ENCODE measurements around the gene DROSHA. TPM values are rescaled to one million over a fixed set of nuclear protein-coding genes. Genes with fewer than 3 reads are reported as not detected.

DROSHA gene
- total RNA-seq, 3 donors from 2014 or later (not counting 1 experiment from before 2014, with no cell fraction given) = 44.9 to 55.9 (median 50.5) TPM

- 100% methylated on average over 1 of the region's 1 CpG for WGBS (ENCODE audit: insufficient coverage)
- DNase-seq (no peak), ATAC-seq (no peak)
- Histone ChIP-seq H3K27me3 (ENCODE audit: control insufficient read depth, insufficient read depth, low read length) (no peaks in the 10 kb centered on the region), H3K9me3 (ENCODE audit: control insufficient read depth, insufficient read depth, low read length) (no peaks in the 10 kb centered on the region), H3K4me1 (ENCODE audit: control insufficient read depth, insufficient read depth, low read length) (no peaks in the 10 kb centered on the region), H3K4me3 (ENCODE audit: low read length) (no peak overlapping the region), H3K36me3 (ENCODE audit: control insufficient read depth, insufficient read depth, low read length) (peaks cover 39% of the 10 kb centered on the region), H3K27ac (ENCODE audit: low read length) (no peak overlapping the region)
- H3K27me3 Mint-ChIP-seq (ENCODE audit: low read depth in 2 of 2) = no peaks in the 10 kb centered on the region
- intact Hi-C loops (cut with micrococcal nuclease) = no loop called here
- no peak overlapping the region for H3K27ac Mint-ChIP-seq
- H3K4me1 Mint-ChIP-seq = no peaks in the 10 kb centered on the region
- peaks cover 10% of the 10 kb centered on the region for H3K36me3 Mint-ChIP-seq
- no peak overlapping the region for H3K4me3 Mint-ChIP-seq
- peaks cover under 1% of the 10 kb centered on the region in 2 donors for H3K9me3 Mint-ChIP-seq
- no peak for TF ChIP-seq CTCF (IDR thresholded peaks at IDR 0.05)
Measured at GRCh38 chr5:31449962-31450361, 81.9 kb downstream of the DROSHA start.

GRCh38 chr5:31449174-31449573, 82.7 kb downstream of the DROSHA start:
- TF ChIP-seq CTCF (IDR thresholded peaks at IDR 0.05) = no peak
- H3K36me3 Mint-ChIP-seq = peaks cover 10% of the 10 kb centered on the region
- Histone ChIP-seq H3K27ac (ENCODE audit: low read length) (no peak overlapping the region), H3K4me1 (ENCODE audit: control insufficient read depth, insufficient read depth, low read length) (no peaks in the 10 kb centered on the region), H3K27me3 (ENCODE audit: control insufficient read depth, insufficient read depth, low read length) (no peaks in the 10 kb centered on the region), H3K9me3 (ENCODE audit: control insufficient read depth, insufficient read depth, low read length) (no peaks in the 10 kb centered on the region), H3K36me3 (ENCODE audit: control insufficient read depth, insufficient read depth, low read length) (peaks cover 43% of the 10 kb centered on the region), H3K4me3 (ENCODE audit: low read length) (no peak overlapping the region)
- no peaks in the 10 kb centered on the region for H3K27me3 Mint-ChIP-seq (ENCODE audit: low read depth in 2 of 2)
- H3K4me1 Mint-ChIP-seq = no peaks in the 10 kb centered on the region
- 99% methylated on average over 7 of the region's 7 CpGs for WGBS (ENCODE audit: insufficient coverage)
- ATAC-seq (no peak), DNase-seq (no peak)
- H3K4me3 Mint-ChIP-seq = no peak overlapping the region
- intact Hi-C loops (cut with micrococcal nuclease) = no loop called here
- no peak overlapping the region for H3K27ac Mint-ChIP-seq
- H3K9me3 Mint-ChIP-seq = no peaks in the 10 kb centered on the region

- no peak for TF ChIP-seq CTCF (IDR thresholded peaks at IDR 0.05)
- DNase-seq = no peak
- Histone ChIP-seq H3K27me3 (ENCODE audit: control insufficient read depth, insufficient read depth, low read length) (no peaks in the 10 kb centered on the region), H3K4me3 (ENCODE audit: low read length) (no peak overlapping the region), H3K4me1 (ENCODE audit: control insufficient read depth, insufficient read depth, low read length) (no peaks in the 10 kb centered on the region), H3K36me3 (ENCODE audit: control insufficient read depth, insufficient read depth, low read length) (peaks cover 36% of the 10 kb centered on the region), H3K9me3 (ENCODE audit: control insufficient read depth, insufficient read depth, low read length) (no peaks in the 10 kb centered on the region), H3K27ac (ENCODE audit: low read length) (no peak overlapping the region)
- no peak for ATAC-seq
- Mint-ChIP-seq H3K36me3 (peaks cover 10% of the 10 kb centered on the region), H3K4me3 (no peak overlapping the region), H3K27me3 (ENCODE audit: low read depth in 2 of 2) (no peaks in the 10 kb centered on the region), H3K9me3 (no peaks in the 10 kb centered on the region), H3K27ac (no peak overlapping the region), H3K4me1 (no peaks in the 10 kb centered on the region)
- 89% methylated on average over 4 of the region's 4 CpGs for WGBS (ENCODE audit: insufficient coverage)
- intact Hi-C loops (cut with micrococcal nuclease) = no loop called here
Measured at GRCh38 chr5:31445041-31445600, 86.8 kb downstream of the DROSHA start.

- Mint-ChIP-seq H3K27ac (no peak overlapping the region), H3K36me3 (peaks cover 10% of the 10 kb centered on the region), H3K27me3 (ENCODE audit: low read depth in 2 of 2) (no peaks in the 10 kb centered on the region), H3K9me3 (no peaks in the 10 kb centered on the region), H3K4me3 (no peak overlapping the region), H3K4me1 (peaks cover 0 to 6% of the 10 kb centered on the region in 2 donors)
- H3K9me3 ChIP-seq (ENCODE audit: control insufficient read depth, insufficient read depth, low read length) = no peaks in the 10 kb centered on the region
- DNase-seq (no peak), ATAC-seq (no peak)
- no peak for TF ChIP-seq CTCF (IDR thresholded peaks at IDR 0.05)
- H3K27me3 ChIP-seq (ENCODE audit: control insufficient read depth, insufficient read depth, low read length) = no peaks in the 10 kb centered on the region
- intact Hi-C loops (cut with micrococcal nuclease) = no loop called here
- no peak overlapping the region for H3K4me3 ChIP-seq (ENCODE audit: low read length)
- no peak overlapping the region for H3K27ac ChIP-seq (ENCODE audit: low read length)
- H3K4me1 ChIP-seq (ENCODE audit: control insufficient read depth, insufficient read depth, low read length) = no peaks in the 10 kb centered on the region
- WGBS (ENCODE audit: insufficient coverage) = 90% methylated on average over 2 of the region's 3 CpGs
- peaks cover 27% of the 10 kb centered on the region for H3K36me3 ChIP-seq (ENCODE audit: control insufficient read depth, insufficient read depth, low read length)
Measured at GRCh38 chr5:31443572-31443971, 88.3 kb downstream of the DROSHA start.
